Stomach (tissue), 9 donors: Measurements from ENCODE around the gene GPC6. TPM values are rescaled to one million over a fixed set of nuclear protein-coding genes. Genes with fewer than 3 reads are reported as not detected.

Experiments used
- DNase-seq, 2 donors: peaks; one replicate each; pipeline versions ENCODE4 v3.0.0 to v3.0.0-alpha.2; 2013 to 2019
- H3K27ac ChIP-seq, 5 donors: fragments of 200-600 bp in 4 of 5; sonication (generic) in 4 of 5; one replicate each; pipeline ENCODE4 v1.5.1; 2013 to 2019; ENCODE audit warnings: mild to moderate bottlenecking in 1 of 5, moderate library complexity in 1 of 5
- H3K27me3 ChIP-seq, 3 donors: fragments of 200-600 bp; sonication (generic); one replicate each; pipeline ENCODE4 v1.5.1; 2017 to 2019; ENCODE audit warnings: mixed run types in 1 of 3
- H3K36me3 ChIP-seq, 4 donors: fragments of 200-600 bp; sonication (generic); 1 replicate in 3 of 4; 2 replicates in 1 of 4; pipeline ENCODE4 v1.5.1; 2016 to 2019
- H3K4me1 ChIP-seq, 4 donors: fragments of 200-600 bp; sonication (generic); one replicate each; pipeline ENCODE4 v1.5.1; 2016 to 2019
- H3K4me3 ChIP-seq, 4 donors: fragments of 200-600 bp; sonication (generic) in 3 of 4; one replicate each; pipeline ENCODE4 v1.5.1; 2016 to 2019; ENCODE audit warnings: mild to moderate bottlenecking in 1 of 4
- H3K9me3 ChIP-seq, 4 donors: fragments of 200-600 bp; sonication (generic); one replicate each; pipeline ENCODE4 v1.5.1; 2016 to 2019
- EP300 ChIP-seq: sonication (generic); formaldehyde crosslinking; IDR thresholded peaks from one replicate; pipeline ENCODE4 v1.6.1; 2017; ENCODE audit warnings: antibody characterized with exemption
- POLR2A ChIP-seq, 4 donors: fragments of 450-650 bp; IDR thresholded peaks; one replicate each; pipeline ENCODE4 v1.6.1; 2016; ENCODE audit warnings: antibody characterized with exemption in 4 of 4, control low read depth in 2 of 4, mild to moderate bottlenecking in 1 of 4, moderate library complexity in 1 of 4
- POLR2AphosphoS5 ChIP-seq, 3 donors: sonication (generic); formaldehyde crosslinking; IDR thresholded peaks; one replicate each; pipeline ENCODE4 v1.6.1; 2016; ENCODE audit warnings: antibody characterized with exemption in 3 of 3
- WGBS, 5 donors: extraction: QIAGEN DNeasy Blood & Tissue Kit in 3 of 5; methylation state at CpG; one replicate each; pipeline versions ENCODE4 v1.1.5 to v1.1.7; 2013 to 2018; 5-methylcytosine and 5-hydroxymethylcytosine counted together
- intact Hi-C: fragments of 100-400 bp; cut with DNase I; formaldehyde crosslinking; loops from one replicate; pipeline ENCODE4 v1.15.1; 2023; ENCODE audit warnings: low total_unique reads
- polyA plus RNA-seq, 3 donors: library from polyadenylated mRNA; stranded (reverse); fragments of 200-250 nt; gene quantifications; one replicate each; pipeline ENCODE4 v1.2.3, GENCODE V29; 2013
- total RNA-seq, 5 donors: library from RNA; depleted of rRNA; stranded (reverse); fragments of >200 nt; gene quantifications; one replicate each; pipeline versions ENCODE4 v1.1.0 to v1.2.3, GENCODE V29; 2014 to 2016
- TF ChIP-seq, protein P1 (sequence below), 7 experiments: fragments of 450-650 bp in 4 of 7; fragments of 200-600 bp in 3 of 7; sonication (generic) in 3 of 7; IDR thresholded peaks; one replicate each; pipeline ENCODE4 v1.5.1; 2016 to 2019; ENCODE audit warnings: antibody characterized with exemption in 7 of 7, control low read depth in 2 of 7, mild to moderate bottlenecking in 1 of 7
- donor health status: healthy with polysubstance abuse.
- donor health status: Bipolar disorder and iron deficiency.
- donor health status: healthy.

Gene GPC6
- total and polyA plus RNA-seq, 8 donors, result 0.70 to 52.7 (median 5.6) TPM

DNA sequence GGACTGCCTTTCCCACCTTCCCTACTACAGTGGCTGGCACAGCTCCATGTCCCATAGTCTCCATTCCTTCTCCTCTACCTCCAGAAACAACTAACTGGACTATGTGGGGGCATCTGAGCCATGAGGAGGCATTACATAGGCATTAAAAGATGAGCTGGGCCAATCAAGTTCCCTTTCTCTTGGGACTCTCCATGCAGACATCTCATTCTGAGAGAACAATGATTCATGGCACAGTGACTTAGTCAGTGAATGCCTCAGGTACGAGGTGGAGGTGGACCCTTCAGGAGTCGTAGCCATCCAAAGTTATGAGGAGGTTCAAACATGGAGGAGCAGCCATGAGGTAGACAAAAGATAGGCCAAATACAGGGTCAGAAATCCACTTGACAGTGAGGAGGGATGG is 70.0 kb downstream of the GPC6 start:
- DNase-seq, result no peak
- WGBS, 5 donors, result 73 to 91% (median 85%) methylated on average over 2 of the region's 2 CpGs
- no peaks in the 10 kb centered on the region for H3K36me3 ChIP-seq
- H3K27me3 ChIP-seq, result no peaks in the 10 kb centered on the region
- H3K4me1 ChIP-seq, result no peaks in the 10 kb centered on the region
- H3K4me3 ChIP-seq, result no peak overlapping the region
- TF ChIP-seq POLR2AphosphoS5 (IDR thresholded peaks at IDR 0.05) (no peak), EP300 (no peak), POLR2A (IDR thresholded peaks at IDR 0.05) (no peak)
- TF ChIP-seq, protein P1, sequence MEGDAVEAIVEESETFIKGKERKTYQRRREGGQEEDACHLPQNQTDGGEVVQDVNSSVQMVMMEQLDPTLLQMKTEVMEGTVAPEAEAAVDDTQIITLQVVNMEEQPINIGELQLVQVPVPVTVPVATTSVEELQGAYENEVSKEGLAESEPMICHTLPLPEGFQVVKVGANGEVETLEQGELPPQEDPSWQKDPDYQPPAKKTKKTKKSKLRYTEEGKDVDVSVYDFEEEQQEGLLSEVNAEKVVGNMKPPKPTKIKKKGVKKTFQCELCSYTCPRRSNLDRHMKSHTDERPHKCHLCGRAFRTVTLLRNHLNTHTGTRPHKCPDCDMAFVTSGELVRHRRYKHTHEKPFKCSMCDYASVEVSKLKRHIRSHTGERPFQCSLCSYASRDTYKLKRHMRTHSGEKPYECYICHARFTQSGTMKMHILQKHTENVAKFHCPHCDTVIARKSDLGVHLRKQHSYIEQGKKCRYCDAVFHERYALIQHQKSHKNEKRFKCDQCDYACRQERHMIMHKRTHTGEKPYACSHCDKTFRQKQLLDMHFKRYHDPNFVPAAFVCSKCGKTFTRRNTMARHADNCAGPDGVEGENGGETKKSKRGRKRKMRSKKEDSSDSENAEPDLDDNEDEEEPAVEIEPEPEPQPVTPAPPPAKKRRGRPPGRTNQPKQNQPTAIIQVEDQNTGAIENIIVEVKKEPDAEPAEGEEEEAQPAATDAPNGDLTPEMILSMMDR (IDR thresholded peaks at IDR 0.05), result no peak
- intact Hi-C loops, result no loop called here
- H3K9me3 ChIP-seq, result peaks cover 0 to 3% (median 0%) of the 10 kb centered on the region in 4 donors
- H3K27ac ChIP-seq, result no peak overlapping the region

DNA sequence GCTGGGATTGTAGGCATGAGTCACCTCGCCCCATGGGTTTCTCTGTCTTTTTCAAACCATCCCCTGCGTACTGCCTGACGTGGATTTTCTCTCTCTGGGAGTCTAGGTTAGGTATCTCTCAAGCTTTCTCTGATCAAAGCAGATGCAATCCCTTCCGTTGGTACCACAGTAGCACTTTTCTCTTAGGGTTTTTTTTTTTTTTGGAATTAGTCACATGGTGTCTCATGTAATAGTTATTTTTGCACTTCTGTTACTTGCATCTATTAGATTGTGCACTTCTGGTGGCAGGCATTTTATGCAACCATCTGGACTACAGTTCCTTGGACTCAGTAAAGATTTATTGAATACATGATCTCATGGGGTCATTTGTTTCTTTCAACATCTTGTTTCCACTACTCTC is 72.1 kb downstream of the GPC6 start:
- Histone ChIP-seq H3K27me3 (no peaks in the 10 kb centered on the region), H3K4me1 (no peaks in the 10 kb centered on the region), H3K27ac (no peak overlapping the region), H3K4me3 (no peak overlapping the region), H3K36me3 (no peaks in the 10 kb centered on the region), H3K9me3 (peaks cover 0 to 3% (median 0%) of the 10 kb centered on the region in 4 donors)
- WGBS, 5 donors, result 69 to 80% (median 79%) methylated on average over 4 of the region's 4 CpGs
- TF ChIP-seq, protein P1 (IDR thresholded peaks at IDR 0.05), result no peak
- TF ChIP-seq POLR2AphosphoS5 (IDR thresholded peaks at IDR 0.05), result no peak
- no peak for TF ChIP-seq POLR2A (IDR thresholded peaks at IDR 0.05)
- no peak for TF ChIP-seq EP300
- DNase-seq, result no peak
- intact Hi-C loops, result no loop called here

DNA sequence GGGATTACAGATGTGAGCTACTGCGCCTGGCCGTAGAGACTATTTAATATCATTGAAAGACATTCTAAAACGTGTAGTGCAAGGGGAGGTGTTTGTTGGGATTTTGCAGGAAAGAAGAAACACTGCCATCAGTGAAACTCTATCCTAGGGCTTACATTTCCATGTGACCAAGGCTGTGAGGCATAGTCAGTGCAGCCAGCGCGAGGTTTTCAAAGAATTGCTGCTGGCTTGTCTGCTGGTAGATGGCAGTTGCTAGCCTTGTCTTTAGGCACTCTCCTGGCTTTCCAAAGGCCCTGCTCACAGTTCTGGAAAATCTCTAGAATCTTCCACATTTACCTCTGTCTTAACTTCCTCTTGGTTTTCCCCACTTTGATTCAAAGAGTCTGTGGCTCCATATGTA is 77.5 kb downstream of the GPC6 start:
- H3K9me3 ChIP-seq, result peaks cover 0 to 3% (median 0%) of the 10 kb centered on the region in 4 donors
- no peaks in the 10 kb centered on the region for H3K4me1 ChIP-seq
- intact Hi-C loops, result no loop called here
- WGBS, 5 donors, result 79 to 87% (median 85%) methylated on average over 5 of the region's 5 CpGs
- no peaks in the 10 kb centered on the region for H3K36me3 ChIP-seq
- TF ChIP-seq POLR2A (IDR thresholded peaks at IDR 0.05) (no peak), POLR2AphosphoS5 (IDR thresholded peaks at IDR 0.05) (no peak), EP300 (no peak)
- TF ChIP-seq, protein P1 (IDR thresholded peaks at IDR 0.05), result no peak
- H3K27me3 ChIP-seq, result no peaks in the 10 kb centered on the region
- no peak overlapping the region for H3K4me3 ChIP-seq
- no peak for DNase-seq
- H3K27ac ChIP-seq, result no peak overlapping the region

DNA sequence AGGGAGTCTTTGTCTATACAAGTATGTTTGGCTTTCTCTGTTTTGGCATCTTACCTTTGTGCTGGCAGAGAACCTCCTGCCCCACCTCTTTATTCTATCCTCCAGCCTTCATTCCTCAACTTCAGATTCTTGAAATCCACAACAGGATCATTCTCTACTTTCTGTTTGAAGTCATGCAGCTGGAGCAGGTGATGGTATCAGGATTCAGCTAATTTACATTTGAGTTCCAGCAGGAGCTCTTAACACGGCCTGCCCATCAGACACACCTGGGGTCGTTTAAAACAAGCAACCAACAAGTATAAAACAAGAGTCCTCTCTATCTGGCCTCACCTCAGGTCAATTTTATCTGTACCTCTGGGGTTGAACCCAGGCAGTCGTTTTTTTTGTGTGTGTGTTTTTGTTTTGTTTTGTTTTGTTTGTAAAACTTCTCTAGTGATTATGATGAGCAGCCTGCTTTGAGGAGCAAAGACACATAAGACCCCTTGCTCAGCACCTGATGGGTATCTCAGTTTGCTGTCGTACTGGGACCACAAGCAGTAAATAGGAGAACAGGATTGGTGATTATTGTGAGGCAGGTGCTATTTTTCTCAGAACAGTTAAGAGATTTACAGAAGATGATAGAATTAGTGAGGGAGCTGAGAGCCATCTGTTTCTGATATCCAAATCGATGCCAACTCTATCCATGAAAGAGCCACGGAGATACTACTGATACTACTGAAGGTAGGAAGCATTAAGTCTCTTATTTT is 78.4 kb downstream of the GPC6 start:
- no peak overlapping the region for H3K27ac ChIP-seq
- TF ChIP-seq, protein P1 (IDR thresholded peaks at IDR 0.05), result no peak
- no peak for TF ChIP-seq POLR2A (IDR thresholded peaks at IDR 0.05)
- no peak for TF ChIP-seq POLR2AphosphoS5 (IDR thresholded peaks at IDR 0.05)
- TF ChIP-seq EP300, result no peak
- intact Hi-C loops, result no loop called here
- H3K27me3 ChIP-seq, result no peaks in the 10 kb centered on the region
- H3K9me3 ChIP-seq, result peaks cover 0 to 3% (median 0%) of the 10 kb centered on the region in 4 donors
- no peaks in the 10 kb centered on the region for H3K4me1 ChIP-seq
- H3K4me3 ChIP-seq, result no peak overlapping the region
- DNase-seq, result peak in 1 of 2 donors; percentile 12
- no peaks in the 10 kb centered on the region for H3K36me3 ChIP-seq
- 37 to 60% (median 45%) methylated on average over 6 of the region's 6 CpGs for WGBS, 5 donors
